AG10803 (cell line): ENCODE measurements around the gene ASGR1.

Experiments
- DNase-seq: peaks from one replicate; pipeline ENCODE4 v3.0.0; 2010; ENCODE audit warnings: low read depth
- H3K4me3 ChIP-seq: 2 replicates; pipeline ENCODE4 v1.5.1; 2011; ENCODE audit warnings: mild to moderate bottlenecking, low read length, control low read depth
- TF ChIP-seq, protein P1 (sequence below): conservative IDR thresholded peaks from 2 replicates; pipeline ENCODE4 v1.5.1; 2011; ENCODE audit warnings: mild to moderate bottlenecking, low read length, control low read depth, inconsistent platforms

Gene ASGR1

DNA sequence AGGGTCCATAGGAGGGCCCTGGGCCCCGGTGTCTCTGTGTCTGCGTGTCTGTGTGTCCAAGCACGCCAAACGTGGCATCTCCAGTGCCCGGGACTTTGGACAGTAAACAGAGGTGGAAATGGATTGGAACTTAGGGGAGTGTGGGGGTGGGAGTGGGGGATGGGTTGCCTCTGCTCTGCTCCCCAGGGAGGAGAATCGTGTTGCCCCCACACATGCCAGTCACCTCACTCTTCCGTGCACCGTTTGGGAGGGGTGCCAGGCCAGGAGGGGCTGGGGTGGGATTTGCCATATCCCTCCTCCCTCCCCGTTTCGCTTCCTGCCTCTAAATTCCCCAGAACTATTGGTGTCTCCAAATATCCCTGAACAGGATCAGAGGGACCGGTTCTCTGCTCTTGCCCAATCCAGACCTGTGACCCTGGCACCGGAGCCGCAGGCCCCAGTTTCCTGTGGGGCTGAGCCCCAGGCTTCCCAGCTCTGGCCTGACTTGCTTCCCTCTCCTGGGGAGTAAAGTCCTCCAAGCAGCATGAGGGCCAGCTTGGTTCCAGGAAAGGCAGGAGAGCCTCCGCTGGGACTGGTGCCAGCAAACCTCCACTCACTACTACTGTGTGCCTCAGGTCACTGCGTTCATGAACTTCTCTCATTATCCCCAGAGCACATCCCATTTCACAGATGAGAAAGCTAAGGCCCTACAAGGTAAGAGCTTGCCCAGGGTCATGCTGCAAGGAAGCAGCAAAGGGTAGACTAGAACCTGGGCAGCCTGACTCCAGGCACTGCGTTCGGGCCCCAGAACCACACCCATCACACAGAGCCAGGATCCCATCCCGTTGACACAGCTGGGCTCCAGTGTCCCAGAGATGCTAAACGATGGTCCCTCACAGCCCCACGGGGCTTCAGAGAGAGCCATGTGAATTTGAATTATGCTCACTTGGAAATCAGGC, at the start of gene ASGR1:
Gene ASGR1 (minus strand): TSS at position 54 of the 938 bp plus-strand sequence. CDS start 807 bp downstream, outside the sequence.
- H3K4me3 ChIP-seq = no peak within 1 kb of the TSS

GRCh38 chr17:7228920-7229319, 49.8 kb upstream of the ASGR1 start:
- no peak for DNase-seq
- TF ChIP-seq, protein P1, sequence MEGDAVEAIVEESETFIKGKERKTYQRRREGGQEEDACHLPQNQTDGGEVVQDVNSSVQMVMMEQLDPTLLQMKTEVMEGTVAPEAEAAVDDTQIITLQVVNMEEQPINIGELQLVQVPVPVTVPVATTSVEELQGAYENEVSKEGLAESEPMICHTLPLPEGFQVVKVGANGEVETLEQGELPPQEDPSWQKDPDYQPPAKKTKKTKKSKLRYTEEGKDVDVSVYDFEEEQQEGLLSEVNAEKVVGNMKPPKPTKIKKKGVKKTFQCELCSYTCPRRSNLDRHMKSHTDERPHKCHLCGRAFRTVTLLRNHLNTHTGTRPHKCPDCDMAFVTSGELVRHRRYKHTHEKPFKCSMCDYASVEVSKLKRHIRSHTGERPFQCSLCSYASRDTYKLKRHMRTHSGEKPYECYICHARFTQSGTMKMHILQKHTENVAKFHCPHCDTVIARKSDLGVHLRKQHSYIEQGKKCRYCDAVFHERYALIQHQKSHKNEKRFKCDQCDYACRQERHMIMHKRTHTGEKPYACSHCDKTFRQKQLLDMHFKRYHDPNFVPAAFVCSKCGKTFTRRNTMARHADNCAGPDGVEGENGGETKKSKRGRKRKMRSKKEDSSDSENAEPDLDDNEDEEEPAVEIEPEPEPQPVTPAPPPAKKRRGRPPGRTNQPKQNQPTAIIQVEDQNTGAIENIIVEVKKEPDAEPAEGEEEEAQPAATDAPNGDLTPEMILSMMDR = no peak
- H3K4me3 ChIP-seq = no peak overlapping the region

More for the DNA sequence above, at the start of gene ASGR1:
- DNase-seq = no peak
- TF ChIP-seq, protein P1 = no peak

DNA sequence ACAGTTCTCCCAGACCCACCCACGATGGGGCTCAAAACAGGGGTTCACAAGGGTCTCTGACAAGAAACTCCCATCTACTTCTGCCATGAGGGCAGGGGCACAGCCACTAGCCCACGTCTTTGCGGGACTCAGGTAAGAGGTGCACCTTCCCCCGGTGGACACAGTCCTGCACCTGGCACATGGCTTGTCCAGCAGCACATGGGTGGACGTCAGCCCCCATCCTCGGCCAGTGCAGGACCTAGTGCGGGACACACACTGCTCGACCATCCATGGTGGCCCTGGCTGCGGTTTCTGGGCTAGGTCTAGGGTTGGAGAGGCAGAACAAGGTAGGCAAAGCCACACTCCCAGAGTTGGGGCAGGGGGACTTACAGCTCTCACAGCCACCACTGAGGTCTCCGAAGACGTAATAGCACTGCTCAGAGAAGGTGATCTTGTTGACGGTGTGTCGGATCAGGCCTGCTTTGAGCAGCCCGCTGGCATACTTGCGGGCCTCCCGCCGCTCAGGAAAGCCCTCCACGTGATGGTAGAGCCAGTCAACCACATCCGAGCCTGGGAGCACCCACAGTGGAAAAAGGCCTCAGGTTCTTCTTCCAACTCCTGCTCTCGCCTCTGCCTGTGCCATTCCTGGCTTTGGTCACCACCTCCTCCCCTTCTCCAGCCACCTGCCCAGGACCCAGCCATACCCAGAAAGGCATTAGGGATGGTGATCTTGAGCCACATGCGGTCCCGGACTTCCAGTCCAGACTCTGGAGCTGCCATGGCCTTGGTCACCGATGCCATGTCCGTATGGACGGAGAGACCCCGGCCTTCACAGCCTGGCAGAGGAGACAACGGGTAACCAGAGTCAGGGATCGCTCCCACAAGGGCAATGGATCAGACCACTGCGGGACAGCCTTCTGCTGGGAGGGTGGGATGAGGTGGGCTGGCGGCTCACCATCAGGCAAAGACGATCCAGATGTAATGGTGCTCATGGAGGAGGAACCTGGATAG, 47.8 kb upstream of the ASGR1 start:
- TF ChIP-seq, protein P1 = no peak
- H3K4me3 ChIP-seq = no peak overlapping the region
- no peak for DNase-seq

DNA sequence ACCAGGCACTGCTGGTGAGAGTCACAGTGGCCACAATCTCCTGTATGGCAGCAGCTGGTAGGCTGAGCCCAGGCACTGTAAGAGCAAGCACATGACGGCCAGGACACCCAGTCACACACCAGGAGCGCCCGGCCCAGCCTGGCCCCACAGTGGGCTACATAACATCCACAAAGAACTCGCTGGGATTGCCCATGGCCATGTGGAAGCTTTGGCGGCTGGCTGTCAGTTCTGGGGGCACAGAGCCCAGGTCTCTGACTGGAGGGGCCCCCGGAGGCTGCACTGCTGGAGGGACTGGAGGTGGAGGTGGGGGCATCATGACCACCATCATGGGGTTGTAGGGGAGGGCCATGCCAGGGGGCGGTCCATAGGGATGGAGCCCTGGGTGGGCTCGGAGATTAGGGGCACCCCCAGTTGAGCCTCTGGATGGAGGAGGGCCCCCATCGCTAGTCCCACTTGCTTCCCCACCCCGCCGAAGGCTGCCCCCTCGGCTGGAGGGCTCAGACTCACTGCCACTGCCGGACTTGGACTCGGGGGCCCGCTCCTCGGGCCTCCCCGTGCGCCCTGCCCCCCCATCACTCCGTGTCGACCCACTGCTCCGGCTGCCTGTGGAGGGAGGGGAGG, 46.7 kb upstream of the ASGR1 start:
- DNase-seq = no peak
- no peak overlapping the region for H3K4me3 ChIP-seq
- TF ChIP-seq, protein P1 = no peak

DNA sequence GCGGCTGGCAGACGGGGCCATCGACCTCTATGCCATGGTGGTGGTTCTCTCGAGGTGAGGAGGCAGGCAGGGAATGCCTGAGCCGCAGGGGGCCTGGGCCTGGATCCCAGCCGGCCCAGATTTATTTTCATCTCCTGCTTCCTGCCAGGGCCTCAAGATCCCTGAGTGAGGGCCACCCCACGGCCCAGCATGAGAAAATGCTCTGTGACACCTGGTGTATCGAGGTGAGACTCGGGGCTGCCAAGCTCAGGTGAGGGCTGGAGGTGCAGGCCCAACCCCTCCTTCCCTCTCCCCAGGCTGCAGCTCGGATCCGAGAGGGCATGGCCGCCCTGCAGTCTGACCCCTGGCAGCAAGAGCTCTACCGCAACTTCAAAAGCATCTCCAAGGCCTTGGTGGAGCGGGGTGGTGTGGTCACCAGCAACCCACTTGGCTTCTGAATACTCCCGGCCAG, 45.5 kb upstream of the ASGR1 start:
- no peak for DNase-seq
- H3K4me3 ChIP-seq = no peak overlapping the region
- TF ChIP-seq, protein P1 = no peak

- DNase-seq = no peak
Observed at GRCh38 chr17:7224110-7224509, 44.9 kb upstream of the ASGR1 start.

More at GRCh38 chr17:7224110-7224509, 44.9 kb upstream of the ASGR1 start:
- TF ChIP-seq, protein P1 = no peak
- H3K4me3 ChIP-seq = no peak overlapping the region
